Body of pancreas (tissue), 4 donors: Measurements from ENCODE around the gene ZNF790. TPM values are rescaled to one million over a fixed set of nuclear protein-coding genes. Genes with fewer than 3 reads are reported as not detected.

ENCODE experiments used
- ATAC-seq: fragments of 150-250 bp; one replicate; pipeline ENCODE4 v1.9.1; 2016
- DNase-seq, 4 donors: peaks; one replicate each; pipeline ENCODE4 v3.0.0-alpha.2; 2019
- H3K27ac ChIP-seq, 4 donors: fragments of 200-600 bp; sonication (generic); 1 replicate in 3 of 4; 2 replicates in 1 of 4; pipeline versions ENCODE4 v1.5.1 to v1.6.1; 2016 to 2019; ENCODE audit warnings: mild to moderate bottlenecking in 1 of 4, mixed read lengths in 1 of 4, moderate library complexity in 1 of 4
- H3K27me3 ChIP-seq, 2 donors: fragments of 200-600 bp; sonication (generic); one replicate each; pipeline ENCODE4 v1.6.0; 2016; ENCODE audit warnings: mild to moderate bottlenecking in 1 of 2
- H3K36me3 ChIP-seq, 2 donors: fragments of 200-600 bp; sonication (generic); replicated peaks in 1 of 2; 2 replicates each; pipeline ENCODE4 v1.5.1; 2016; ENCODE audit warnings: low read depth in 2 of 2; ENCODE audit not compliant: insufficient read depth in 1 of 2
- H3K4me1 ChIP-seq: fragments of 200-600 bp; sonication (generic); one replicate; pipeline ENCODE4 v1.6.0; 2016
- H3K4me3 ChIP-seq, 2 donors: fragments of 200-600 bp; sonication (generic); 1 replicate in 1 of 2; 2 replicates in 1 of 2; pipeline ENCODE4 v1.5.1; 2016 to 2019
- H3K9me3 ChIP-seq, 3 donors: fragments of 200-600 bp; sonication (generic); 1 replicate in 2 of 3; 2 replicates in 1 of 3; pipeline ENCODE4 v1.5.1; 2016
- CTCF ChIP-seq, 7 experiments: fragments of 450-650 bp in 4 of 7; fragments of 200-600 bp in 3 of 7; sonication (generic) in 3 of 7; IDR thresholded peaks; one replicate each; pipeline ENCODE4 v1.5.1; 2016 to 2019; ENCODE audit warnings: antibody characterized with exemption in 7 of 7
- POLR2A ChIP-seq, 3 donors: fragments of 450-650 bp; IDR thresholded peaks; one replicate each; pipeline ENCODE4 v1.6.1; 2016; ENCODE audit warnings: antibody characterized with exemption in 3 of 3, mild to moderate bottlenecking in 2 of 3
- WGBS, 2 donors: methylation state at CpG; one replicate each; pipeline ENCODE4 v1.1.5; 2017; 5-methylcytosine and 5-hydroxymethylcytosine counted together
- intact Hi-C: fragments of 100-400 bp; cut with DNase I; formaldehyde crosslinking; loops from one replicate; pipeline ENCODE4 v1.15.1; 2023
- total RNA-seq, 2 donors: library from RNA; depleted of rRNA; stranded (reverse); fragments of >200 nt; gene quantifications; one replicate each; pipeline ENCODE4 v1.1.0, GENCODE V29; 2016

Gene ZNF790
- total RNA-seq: 1 to 10 TPM; 1.6 to 5.7 TPM

- peaks cover 0 to 7% (median 0%) of the 10 kb centered on the region in 3 donors for H3K9me3 ChIP-seq
- 0 to 1% methylated on average over 38 to 56 of the region's 56 CpGs for WGBS, 2 donors
- peak in 2 of 3 donors; percentile 58 to 62 for TF ChIP-seq POLR2A (IDR thresholded peaks at IDR 0.05)
- no peak for TF ChIP-seq CTCF (IDR thresholded peaks at IDR 0.05)
- peak within 1 kb of the TSS; percentile 72 to 90 (median 79) for H3K27ac ChIP-seq
- intact Hi-C loops: no loop called here
- peaks cover 22% of the 10 kb centered on the region for H3K4me1 ChIP-seq
- H3K4me3 ChIP-seq: peak within 1 kb of the TSS; percentile 38 to 63
- no peaks in the 10 kb centered on the region for H3K27me3 ChIP-seq
- DNase-seq: peak; percentile 85 to 94 (median 90)
- ATAC-seq: peak; percentile 98
- no peaks in the 10 kb centered on the region for H3K36me3 ChIP-seq
Observed at GRCh38 chr19:36837906-36838783, at the start of gene ZNF790. ZNF790 (minus strand) TSS chr19:36838387; CDS start chr19:36825619, 12,768 bp downstream.

- ATAC-seq (no peak), DNase-seq (no peak)
- H3K9me3 ChIP-seq: peaks cover 0 to 61% (median 16%) of the 10 kb centered on the region in 3 donors
- TF ChIP-seq POLR2A (IDR thresholded peaks at IDR 0.05): no peak
- no peak for TF ChIP-seq CTCF (IDR thresholded peaks at IDR 0.05)
- H3K4me1 ChIP-seq: no peaks in the 10 kb centered on the region
- no peaks in the 10 kb centered on the region for H3K27me3 ChIP-seq
- H3K36me3 ChIP-seq: peaks cover 16 to 25% of the 10 kb centered on the region in 2 donors
- H3K27ac ChIP-seq: no peak overlapping the region
- WGBS, 2 donors: 95 to 97% methylated on average over 10 of the region's 10 CpGs
- no peak overlapping the region for H3K4me3 ChIP-seq
- intact Hi-C loops: no loop called here
Observed at GRCh38 chr19:36876993-36877938, 39.1 kb upstream of the ZNF790 start.

- H3K4me1 ChIP-seq: peaks cover 13% of the 10 kb centered on the region
- no peak for TF ChIP-seq CTCF (IDR thresholded peaks at IDR 0.05)
- no peak for TF ChIP-seq POLR2A (IDR thresholded peaks at IDR 0.05)
- no peak for ATAC-seq
- no peaks in the 10 kb centered on the region for H3K9me3 ChIP-seq
- no peak for DNase-seq
- H3K27me3 ChIP-seq: no peaks in the 10 kb centered on the region
- no peak overlapping the region for H3K4me3 ChIP-seq
- 91 to 100% methylated on average over 3 of the region's 3 CpGs for WGBS, 2 donors
- intact Hi-C loops: no loop called here
- H3K36me3 ChIP-seq: no peaks in the 10 kb centered on the region
- H3K27ac ChIP-seq: no peak overlapping the region
Observed at GRCh38 chr19:36851898-36852297, 13.7 kb upstream of the ZNF790 start.

GRCh38 chr19:36850559-36851442 lies 12.6 kb upstream of the ZNF790 start, which contains the start of gene ZNF345:
ZNF345 (plus strand) TSS chr19:36850876; CDS start chr19:36876831, 25,955 bp downstream.
- no peaks in the 10 kb centered on the region for H3K36me3 ChIP-seq
- H3K9me3 ChIP-seq: no peaks in the 10 kb centered on the region
- WGBS, 2 donors: 0 to 1% methylated on average over 25 to 43 of the region's 43 CpGs
- peaks cover 13% of the 10 kb centered on the region for H3K4me1 ChIP-seq
- peak within 1 kb of the TSS; percentile 78 to 84 (median 81) for H3K27ac ChIP-seq
- DNase-seq: peak; percentile 89 to 95 (median 93)
- H3K27me3 ChIP-seq: no peaks in the 10 kb centered on the region
- TF ChIP-seq CTCF (IDR thresholded peaks at IDR 0.05) (no peak), POLR2A (IDR thresholded peaks at IDR 0.05) (peak in 2 of 3 donors; percentile 48 to 59)
- peak within 1 kb of the TSS; percentile 72 to 86 for H3K4me3 ChIP-seq
- ATAC-seq: peak; percentile 94
- intact Hi-C loops: no loop called here
